ENCODE data around the gene CAND1.

CAND1 gene

GRCh38 chr12:67280572-67280971 lies 11.4 kb downstream of the CAND1 start:
- peaks cover 11% of the 10 kb centered on the region; the same call in 1 of the 2 replicates for H3K4me1 ChIP-seq (ENCODE audit: control insufficient read depth, insufficient read depth, low read length)
- H3K36me3 ChIP-seq (ENCODE audit: control insufficient read depth, insufficient read depth, low read length), result peaks cover 39% of the 10 kb centered on the region
- no peak overlapping the region for H3K9ac ChIP-seq (ENCODE audit: low read depth, low read length)
- H3K27me3 ChIP-seq (ENCODE audit: control insufficient read depth, insufficient read depth, low read length), result no peaks in the 10 kb centered on the region
- H3K4me3 ChIP-seq (ENCODE audit: low read depth, low read length), result no peak overlapping the region
- no peaks in the 10 kb centered on the region for H3K9me3 ChIP-seq (ENCODE audit: control insufficient read depth, insufficient read depth, low read length)
- no peak overlapping the region for H3K27ac ChIP-seq (ENCODE audit: low read depth, low read length)

GRCh38 chr12:67284561-67284960 lies 15.4 kb downstream of the CAND1 start:
- Histone ChIP-seq H3K27me3 (ENCODE audit: control insufficient read depth, insufficient read depth, low read length) (no peaks in the 10 kb centered on the region), H3K4me3 (ENCODE audit: low read depth, low read length) (no peak overlapping the region), H3K4me1 (ENCODE audit: control insufficient read depth, insufficient read depth, low read length) (no peaks in the 10 kb centered on the region), H3K36me3 (ENCODE audit: control insufficient read depth, insufficient read depth, low read length) (peaks cover 47% of the 10 kb centered on the region), H3K9ac (ENCODE audit: low read depth, low read length) (no peak overlapping the region), H3K9me3 (ENCODE audit: control insufficient read depth, insufficient read depth, low read length) (no peaks in the 10 kb centered on the region), H3K27ac (ENCODE audit: low read depth, low read length) (no peak overlapping the region)

GRCh38 chr12:67286257-67286656 lies 17.1 kb downstream of the CAND1 start:
- H3K27me3 ChIP-seq (ENCODE audit: control insufficient read depth, insufficient read depth, low read length), result no peaks in the 10 kb centered on the region
- peaks cover 56% of the 10 kb centered on the region for H3K36me3 ChIP-seq (ENCODE audit: control insufficient read depth, insufficient read depth, low read length)
- H3K27ac ChIP-seq (ENCODE audit: low read depth, low read length), result no peak overlapping the region
- no peak overlapping the region for H3K9ac ChIP-seq (ENCODE audit: low read depth, low read length)
- no peaks in the 10 kb centered on the region for H3K9me3 ChIP-seq (ENCODE audit: control insufficient read depth, insufficient read depth, low read length)
- no peak overlapping the region for H3K4me3 ChIP-seq (ENCODE audit: low read depth, low read length)
- H3K4me1 ChIP-seq (ENCODE audit: control insufficient read depth, insufficient read depth, low read length), result no peaks in the 10 kb centered on the region

GRCh38 chr12:67287311-67287710 lies 18.2 kb downstream of the CAND1 start:
- no peaks in the 10 kb centered on the region for H3K27me3 ChIP-seq (ENCODE audit: control insufficient read depth, insufficient read depth, low read length)
- no peak overlapping the region for H3K4me3 ChIP-seq (ENCODE audit: low read depth, low read length)
- no peaks in the 10 kb centered on the region for H3K4me1 ChIP-seq (ENCODE audit: control insufficient read depth, insufficient read depth, low read length)
- H3K9me3 ChIP-seq (ENCODE audit: control insufficient read depth, insufficient read depth, low read length), result no peaks in the 10 kb centered on the region
- H3K9ac ChIP-seq (ENCODE audit: low read depth, low read length), result no peak overlapping the region
- H3K27ac ChIP-seq (ENCODE audit: low read depth, low read length), result no peak overlapping the region
- peaks cover 48% of the 10 kb centered on the region for H3K36me3 ChIP-seq (ENCODE audit: control insufficient read depth, insufficient read depth, low read length)

- no peaks in the 10 kb centered on the region for H3K27me3 ChIP-seq (ENCODE audit: control insufficient read depth, insufficient read depth, low read length)
- H3K9me3 ChIP-seq (ENCODE audit: control insufficient read depth, insufficient read depth, low read length), result no peaks in the 10 kb centered on the region
- H3K4me1 ChIP-seq (ENCODE audit: control insufficient read depth, insufficient read depth, low read length), result no peaks in the 10 kb centered on the region
- no peak overlapping the region for H3K27ac ChIP-seq (ENCODE audit: low read depth, low read length)
- H3K9ac ChIP-seq (ENCODE audit: low read depth, low read length), result no peak overlapping the region
- peaks cover 45% of the 10 kb centered on the region for H3K36me3 ChIP-seq (ENCODE audit: control insufficient read depth, insufficient read depth, low read length)
- no peak overlapping the region for H3K4me3 ChIP-seq (ENCODE audit: low read depth, low read length)
Observed at GRCh38 chr12:67288561-67288960, 19.4 kb downstream of the CAND1 start.

GRCh38 chr12:67290378-67290777 lies 21.2 kb downstream of the CAND1 start:
- H3K9ac ChIP-seq (ENCODE audit: low read depth, low read length), result no peak overlapping the region
- H3K9me3 ChIP-seq (ENCODE audit: control insufficient read depth, insufficient read depth, low read length), result no peaks in the 10 kb centered on the region
- H3K36me3 ChIP-seq (ENCODE audit: control insufficient read depth, insufficient read depth, low read length), result peaks cover 45% of the 10 kb centered on the region
- no peak overlapping the region for H3K4me3 ChIP-seq (ENCODE audit: low read depth, low read length)
- H3K27ac ChIP-seq (ENCODE audit: low read depth, low read length), result no peak overlapping the region
- H3K4me1 ChIP-seq (ENCODE audit: control insufficient read depth, insufficient read depth, low read length), result no peaks in the 10 kb centered on the region
- H3K27me3 ChIP-seq (ENCODE audit: control insufficient read depth, insufficient read depth, low read length), result no peaks in the 10 kb centered on the region

GRCh38 chr12:67299526-67299925 lies 30.4 kb downstream of the CAND1 start:
- no peaks in the 10 kb centered on the region for H3K27me3 ChIP-seq (ENCODE audit: control insufficient read depth, insufficient read depth, low read length)

GRCh38 chr12:67299926-67300325 lies 30.8 kb downstream of the CAND1 start:
- H3K27ac ChIP-seq (ENCODE audit: low read depth, low read length), result no peak overlapping the region
- peaks cover 92% of the 10 kb centered on the region for H3K36me3 ChIP-seq (ENCODE audit: control insufficient read depth, insufficient read depth, low read length)
- no peaks in the 10 kb centered on the region for H3K27me3 ChIP-seq (ENCODE audit: control insufficient read depth, insufficient read depth, low read length)
- no peaks in the 10 kb centered on the region for H3K9me3 ChIP-seq (ENCODE audit: control insufficient read depth, insufficient read depth, low read length)
- H3K9ac ChIP-seq (ENCODE audit: low read depth, low read length), result no peak overlapping the region
- no peak overlapping the region for H3K4me3 ChIP-seq (ENCODE audit: low read depth, low read length)
- no peaks in the 10 kb centered on the region for H3K4me1 ChIP-seq (ENCODE audit: control insufficient read depth, insufficient read depth, low read length)

More at GRCh38 chr12:67299526-67299925, 30.4 kb downstream of the CAND1 start:
- Histone ChIP-seq H3K27ac (ENCODE audit: low read depth, low read length) (no peak overlapping the region), H3K4me3 (ENCODE audit: low read depth, low read length) (no peak overlapping the region), H3K9me3 (ENCODE audit: control insufficient read depth, insufficient read depth, low read length) (no peaks in the 10 kb centered on the region), H3K4me1 (ENCODE audit: control insufficient read depth, insufficient read depth, low read length) (no peaks in the 10 kb centered on the region), H3K9ac (ENCODE audit: low read depth, low read length) (no peak overlapping the region), H3K36me3 (ENCODE audit: control insufficient read depth, insufficient read depth, low read length) (peaks cover 92% of the 10 kb centered on the region)

- H3K36me3 ChIP-seq (ENCODE audit: control insufficient read depth, insufficient read depth, low read length), result peaks cover 96% of the 10 kb centered on the region
- no peak overlapping the region for H3K9ac ChIP-seq (ENCODE audit: low read depth, low read length)
Observed at GRCh38 chr12:67302162-67302561, 33.0 kb downstream of the CAND1 start.

GRCh38 chr12:67305544-67305943 lies 36.4 kb downstream of the CAND1 start:
- no peak overlapping the region for H3K9ac ChIP-seq (ENCODE audit: low read depth, low read length)
- H3K4me1 ChIP-seq (ENCODE audit: control insufficient read depth, insufficient read depth, low read length), result no peaks in the 10 kb centered on the region
- H3K27ac ChIP-seq (ENCODE audit: low read depth, low read length), result no peak overlapping the region
- peaks cover 96% of the 10 kb centered on the region for H3K36me3 ChIP-seq (ENCODE audit: control insufficient read depth, insufficient read depth, low read length)
- H3K4me3 ChIP-seq (ENCODE audit: low read depth, low read length), result no peak overlapping the region
- no peaks in the 10 kb centered on the region for H3K27me3 ChIP-seq (ENCODE audit: control insufficient read depth, insufficient read depth, low read length)
- H3K9me3 ChIP-seq (ENCODE audit: control insufficient read depth, insufficient read depth, low read length), result no peaks in the 10 kb centered on the region

More at GRCh38 chr12:67302162-67302561, 33.0 kb downstream of the CAND1 start:
- H3K27ac ChIP-seq (ENCODE audit: low read depth, low read length), result no peak overlapping the region
- H3K4me1 ChIP-seq (ENCODE audit: control insufficient read depth, insufficient read depth, low read length), result no peaks in the 10 kb centered on the region
- no peaks in the 10 kb centered on the region for H3K27me3 ChIP-seq (ENCODE audit: control insufficient read depth, insufficient read depth, low read length)
- no peaks in the 10 kb centered on the region for H3K9me3 ChIP-seq (ENCODE audit: control insufficient read depth, insufficient read depth, low read length)
- H3K4me3 ChIP-seq (ENCODE audit: low read depth, low read length), result no peak overlapping the region

- H3K9ac ChIP-seq (ENCODE audit: low read depth, low read length), result no peak overlapping the region
- no peak overlapping the region for H3K27ac ChIP-seq (ENCODE audit: low read depth, low read length)
- H3K36me3 ChIP-seq (ENCODE audit: control insufficient read depth, insufficient read depth, low read length), result peaks cover 96% of the 10 kb centered on the region
- H3K4me1 ChIP-seq (ENCODE audit: control insufficient read depth, insufficient read depth, low read length), result no peaks in the 10 kb centered on the region
- no peak overlapping the region for H3K4me3 ChIP-seq (ENCODE audit: low read depth, low read length)
- H3K9me3 ChIP-seq (ENCODE audit: control insufficient read depth, insufficient read depth, low read length), result no peaks in the 10 kb centered on the region
- H3K27me3 ChIP-seq (ENCODE audit: control insufficient read depth, insufficient read depth, low read length), result no peaks in the 10 kb centered on the region
Observed at GRCh38 chr12:67306712-67307111, 37.6 kb downstream of the CAND1 start.

GRCh38 chr12:67315661-67316060 lies 46.5 kb downstream of the CAND1 start:
- Histone ChIP-seq H3K27me3 (ENCODE audit: control insufficient read depth, insufficient read depth, low read length) (no peaks in the 10 kb centered on the region), H3K27ac (ENCODE audit: low read depth, low read length) (no peak overlapping the region), H3K36me3 (ENCODE audit: control insufficient read depth, insufficient read depth, low read length) (peaks cover 69% of the 10 kb centered on the region), H3K9me3 (ENCODE audit: control insufficient read depth, insufficient read depth, low read length) (no peaks in the 10 kb centered on the region), H3K4me1 (ENCODE audit: control insufficient read depth, insufficient read depth, low read length) (no peaks in the 10 kb centered on the region), H3K9ac (ENCODE audit: low read depth, low read length) (no peak overlapping the region), H3K4me3 (ENCODE audit: low read depth, low read length) (no peak overlapping the region)

Data from HUES48 (cell line).